ENCODE results near the gene PTPN18.

Gene PTPN18

GRCh38 chr2:130375291-130376266, 19.7 kb downstream of the PTPN18 start:
- Histone ChIP-seq H3K4me3 (peak overlapping the region; percentile 0), H3K27ac (peak overlapping the region in 1 of 2 donors; percentile 20)
- DNase-seq (ENCODE audit: low spot score): no peak
- TF ChIP-seq, protein P1, sequence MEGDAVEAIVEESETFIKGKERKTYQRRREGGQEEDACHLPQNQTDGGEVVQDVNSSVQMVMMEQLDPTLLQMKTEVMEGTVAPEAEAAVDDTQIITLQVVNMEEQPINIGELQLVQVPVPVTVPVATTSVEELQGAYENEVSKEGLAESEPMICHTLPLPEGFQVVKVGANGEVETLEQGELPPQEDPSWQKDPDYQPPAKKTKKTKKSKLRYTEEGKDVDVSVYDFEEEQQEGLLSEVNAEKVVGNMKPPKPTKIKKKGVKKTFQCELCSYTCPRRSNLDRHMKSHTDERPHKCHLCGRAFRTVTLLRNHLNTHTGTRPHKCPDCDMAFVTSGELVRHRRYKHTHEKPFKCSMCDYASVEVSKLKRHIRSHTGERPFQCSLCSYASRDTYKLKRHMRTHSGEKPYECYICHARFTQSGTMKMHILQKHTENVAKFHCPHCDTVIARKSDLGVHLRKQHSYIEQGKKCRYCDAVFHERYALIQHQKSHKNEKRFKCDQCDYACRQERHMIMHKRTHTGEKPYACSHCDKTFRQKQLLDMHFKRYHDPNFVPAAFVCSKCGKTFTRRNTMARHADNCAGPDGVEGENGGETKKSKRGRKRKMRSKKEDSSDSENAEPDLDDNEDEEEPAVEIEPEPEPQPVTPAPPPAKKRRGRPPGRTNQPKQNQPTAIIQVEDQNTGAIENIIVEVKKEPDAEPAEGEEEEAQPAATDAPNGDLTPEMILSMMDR (IDR thresholded peaks at IDR 0.05): no peak

GRCh38 chr2:130376433-130377293, 20.8 kb downstream of the PTPN18 start:
- TF ChIP-seq, protein P1 (IDR thresholded peaks at IDR 0.05): no peak
- peak overlapping the region in 1 of 2 donors; percentile 35 for H3K27ac ChIP-seq
- no peak for DNase-seq (ENCODE audit: low spot score)
- H3K4me3 ChIP-seq: no peak overlapping the region

DNA sequence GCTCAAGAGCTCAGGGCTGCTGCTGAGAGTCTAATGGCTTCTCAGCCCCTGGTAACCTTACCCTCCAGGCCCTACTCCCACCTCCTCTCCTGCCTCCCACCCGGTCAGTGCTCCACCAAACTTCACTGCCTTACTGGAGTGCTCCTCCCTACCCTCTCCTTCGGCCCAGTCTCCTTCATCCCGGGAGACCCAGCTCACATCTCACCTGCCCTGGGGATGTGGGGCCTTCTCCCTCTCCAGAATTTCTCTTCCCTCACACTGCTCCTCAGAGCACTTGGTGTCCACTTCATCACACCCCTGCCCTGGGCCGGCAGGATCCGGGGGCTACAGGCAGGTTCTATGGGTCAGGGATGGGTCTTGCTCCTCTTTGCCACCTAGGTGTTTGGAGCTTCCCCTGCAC, 21.6 kb downstream of the PTPN18 start:
- TF ChIP-seq, protein P1 (IDR thresholded peaks at IDR 0.05): no peak
- no peak overlapping the region for H3K4me3 ChIP-seq
- peak overlapping the region in 1 of 2 donors; percentile 35 for H3K27ac ChIP-seq
- no peak for DNase-seq (ENCODE audit: low spot score)

DNA sequence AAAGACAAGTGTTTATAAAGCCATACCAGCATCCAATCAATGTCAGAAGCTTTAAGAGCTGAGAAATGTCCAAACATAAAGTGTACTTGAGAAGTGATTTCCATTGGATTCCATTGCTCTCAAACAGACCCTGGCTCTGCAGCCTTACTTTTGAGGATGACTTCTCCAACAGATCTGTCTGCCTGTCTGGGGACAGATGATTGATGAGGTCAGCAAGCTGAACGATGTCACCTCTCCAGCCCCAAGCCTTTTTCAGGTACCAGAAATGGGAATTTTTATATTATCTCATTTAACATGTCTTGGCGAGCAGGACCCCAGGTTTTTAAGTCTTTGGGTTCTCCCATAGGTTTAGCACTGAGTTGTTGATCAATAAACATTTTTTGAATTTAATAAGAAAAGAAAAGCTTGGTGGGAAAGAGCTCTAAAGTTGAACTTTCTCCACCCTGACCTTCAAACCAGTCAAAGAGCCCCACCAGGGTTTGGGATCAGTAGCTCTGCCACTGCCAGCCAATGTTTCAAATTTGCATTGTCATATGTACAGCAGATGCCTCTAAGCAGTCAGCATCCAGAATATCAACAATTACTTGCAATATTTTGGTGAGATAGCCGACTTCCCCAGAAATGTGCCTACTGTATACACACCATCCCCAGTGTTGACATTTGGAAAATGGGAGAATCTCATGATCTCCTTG, 22.5 kb downstream of the PTPN18 start:
- TF ChIP-seq, protein P1 (IDR thresholded peaks at IDR 0.05): no peak
- no peak for DNase-seq (ENCODE audit: low spot score)
- Histone ChIP-seq H3K4me3 (no peak overlapping the region), H3K27ac (no peak overlapping the region)

DNA sequence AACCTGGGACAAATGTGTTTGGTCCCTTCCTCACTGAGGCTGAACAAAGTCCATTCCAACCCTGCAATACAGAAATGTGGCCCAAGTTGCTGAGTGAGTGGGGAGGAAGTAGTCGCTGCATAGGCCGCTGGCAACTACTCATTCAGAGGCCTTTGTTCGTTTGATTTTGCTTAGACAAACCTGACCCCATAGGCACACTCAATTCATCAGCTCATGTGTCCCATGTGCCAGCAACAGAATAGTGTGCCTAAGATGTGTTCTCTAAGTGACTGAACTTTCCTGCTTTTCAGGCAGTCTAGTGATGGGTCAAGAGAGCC, 23.0 kb downstream of the PTPN18 start:
- no peak for DNase-seq (ENCODE audit: low spot score)
- TF ChIP-seq, protein P1 (IDR thresholded peaks at IDR 0.05): no peak
- H3K4me3 ChIP-seq: no peak overlapping the region
- H3K27ac ChIP-seq: no peak overlapping the region

- TF ChIP-seq, protein P1 (IDR thresholded peaks at IDR 0.05): no peak
- H3K4me3 ChIP-seq: no peak overlapping the region
- no peak for DNase-seq (ENCODE audit: low spot score)
- H3K27ac ChIP-seq: no peak overlapping the region
Observed at GRCh38 chr2:130380096-130380934, 24.5 kb downstream of the PTPN18 start.
